HepG2 (cell line): ENCODE measurements around the gene CPT1C. TPM values are rescaled to one million over a fixed set of nuclear protein-coding genes. Genes with fewer than 3 reads are reported as not detected.

Experiments used
- FOSL1 ChIP-seq: sonication (generic); formaldehyde crosslinking; IDR thresholded peaks from 2 replicates; pipeline ENCODE4 v1.9.0; 2021; ENCODE audit warnings: missing genetic modification reagents, borderline replicate concordance
- HMG20B ChIP-seq: conservative IDR thresholded peaks from 2 replicates; pipeline ENCODE4 v1.6.1; 2016; ENCODE audit warnings: missing genetic modification reagents, missing compliant biosample characterization
- HOXA9 ChIP-seq: sonication (generic); formaldehyde crosslinking; IDR thresholded peaks from 2 replicates; pipeline ENCODE4 v1.8.1; 2022; ENCODE audit warnings: missing genetic modification reagents, mild to moderate bottlenecking, moderate library complexity, borderline replicate concordance
- KLF15 ChIP-seq: sonication (generic); formaldehyde crosslinking; IDR thresholded peaks from 2 replicates; pipeline ENCODE4 v1.8.1; 2023; ENCODE audit warnings: borderline replicate concordance, mild to moderate bottlenecking, inconsistent platforms, missing genetic modification reagents, mixed read lengths
- MIXL1 ChIP-seq: IDR thresholded peaks from 2 replicates; pipeline ENCODE4 v1.6.1; 2016
- PAXIP1 ChIP-seq: sonication (generic); formaldehyde crosslinking; conservative IDR thresholded peaks from 2 replicates; pipeline ENCODE4 v1.4.0; 2020; ENCODE audit warnings: mild to moderate bottlenecking, missing genetic modification reagents, moderate library complexity
- PBX3 ChIP-seq: sonication (generic); formaldehyde crosslinking; IDR thresholded peaks from 2 replicates; pipeline ENCODE4 v1.8.1; 2023; ENCODE audit warnings: missing genetic modification reagents, inconsistent platforms, borderline replicate concordance
- PHB2 ChIP-seq: fragments of 450-650 bp; IDR thresholded peaks from 2 replicates; pipeline ENCODE4 v1.6.1; 2018; ENCODE audit not compliant: partially characterized antibody
- TFDP1 ChIP-seq: IDR thresholded peaks from 2 replicates; pipeline ENCODE4 v1.6.1; 2016; ENCODE audit warnings: missing compliant biosample characterization, missing genetic modification reagents, borderline replicate concordance
- ZBTB8A ChIP-seq: sonication (generic); formaldehyde crosslinking; IDR thresholded peaks from 2 replicates; pipeline ENCODE4 v1.4.0; 2020; ENCODE audit warnings: mild to moderate bottlenecking, low read depth, missing genetic modification reagents, borderline replicate concordance
- ZNF20 ChIP-seq: sonication (generic); formaldehyde crosslinking; IDR thresholded peaks from 2 replicates; pipeline ENCODE4 v1.4.0; 2020; ENCODE audit warnings: mild to moderate bottlenecking, moderate library complexity, missing genetic modification reagents
- ZNF383 ChIP-seq: sonication (generic); formaldehyde crosslinking; IDR thresholded peaks from 2 replicates; pipeline ENCODE4 v1.4.0; 2020; ENCODE audit warnings: missing genetic modification reagents, mild to moderate bottlenecking, borderline replicate concordance
- ZNF44 ChIP-seq: sonication (generic); formaldehyde crosslinking; IDR thresholded peaks from 2 replicates; pipeline ENCODE4 v1.5.1; 2020; ENCODE audit warnings: mild to moderate bottlenecking, missing genetic modification reagents
- ZNF660 ChIP-seq: sonication (generic); formaldehyde crosslinking; IDR thresholded peaks from 2 replicates; pipeline ENCODE4 v1.5.1; 2020; ENCODE audit warnings: mild to moderate bottlenecking, low read depth, missing genetic modification reagents, borderline replicate concordance
- ZNF782 ChIP-seq: sonication (generic); formaldehyde crosslinking; IDR thresholded peaks from 2 replicates; pipeline ENCODE4 v1.4.0; 2020; ENCODE audit warnings: missing genetic modification reagents, mild to moderate bottlenecking, borderline replicate concordance
- polyA plus RNA-seq, 8 experiments: library from polyadenylated mRNA; depleted of rRNA in 3 of 8; stranded (reverse) in 7 of 8; unstranded in 1 of 8; fragments of >200 nt; fragmentation: Illumina TruSeq in 4 of 8; extraction: Trizol in 4 of 8; gene quantifications; 2 replicates each; pipeline versions ENCODE4 v1.2.1 to v1.2.3, GENCODE V29; 2011 to 2016; ENCODE audit warnings: low read depth in 4 of 8, missing spikeins in 1 of 8, mixed read lengths in 1 of 8; ENCODE audit not compliant: insufficient read depth in 1 of 8
- total RNA-seq, 5 experiments: library from RNA; depleted of rRNA; stranded (reverse); fragments of >200 nt; fragmentation: Illumina TruSeq; extraction: Trizol; gene quantifications; 2 replicates each; pipeline ENCODE4 v1.2.3, GENCODE V29; 2016; ENCODE audit warnings: low read depth in 1 of 5
- TF ChIP-seq, protein P1 (sequence below): sonication (generic); formaldehyde crosslinking; IDR thresholded peaks from 2 replicates; pipeline ENCODE4 v1.5.1; 2020; ENCODE audit warnings: mild to moderate bottlenecking, moderate library complexity, missing genetic modification reagents
- TF ChIP-seq, protein P2 (sequence below): sonication (generic); formaldehyde crosslinking; IDR thresholded peaks from 2 replicates; pipeline ENCODE4 v1.5.1; 2020; ENCODE audit warnings: missing genetic modification reagents, mild to moderate bottlenecking, borderline replicate concordance
- TF ChIP-seq, protein P3 (sequence below): sonication (generic); formaldehyde crosslinking; IDR thresholded peaks from 2 replicates; pipeline ENCODE4 v1.5.1; 2020; ENCODE audit warnings: mild to moderate bottlenecking, missing genetic modification reagents, borderline replicate concordance

Gene CPT1C
- total and polyA plus RNA-seq, 2 of the 13 experiments (the other 11 are each of a cell fraction or from before 2014, with no cell fraction given), result 0.18 TPM; not detected in 1

DNA sequence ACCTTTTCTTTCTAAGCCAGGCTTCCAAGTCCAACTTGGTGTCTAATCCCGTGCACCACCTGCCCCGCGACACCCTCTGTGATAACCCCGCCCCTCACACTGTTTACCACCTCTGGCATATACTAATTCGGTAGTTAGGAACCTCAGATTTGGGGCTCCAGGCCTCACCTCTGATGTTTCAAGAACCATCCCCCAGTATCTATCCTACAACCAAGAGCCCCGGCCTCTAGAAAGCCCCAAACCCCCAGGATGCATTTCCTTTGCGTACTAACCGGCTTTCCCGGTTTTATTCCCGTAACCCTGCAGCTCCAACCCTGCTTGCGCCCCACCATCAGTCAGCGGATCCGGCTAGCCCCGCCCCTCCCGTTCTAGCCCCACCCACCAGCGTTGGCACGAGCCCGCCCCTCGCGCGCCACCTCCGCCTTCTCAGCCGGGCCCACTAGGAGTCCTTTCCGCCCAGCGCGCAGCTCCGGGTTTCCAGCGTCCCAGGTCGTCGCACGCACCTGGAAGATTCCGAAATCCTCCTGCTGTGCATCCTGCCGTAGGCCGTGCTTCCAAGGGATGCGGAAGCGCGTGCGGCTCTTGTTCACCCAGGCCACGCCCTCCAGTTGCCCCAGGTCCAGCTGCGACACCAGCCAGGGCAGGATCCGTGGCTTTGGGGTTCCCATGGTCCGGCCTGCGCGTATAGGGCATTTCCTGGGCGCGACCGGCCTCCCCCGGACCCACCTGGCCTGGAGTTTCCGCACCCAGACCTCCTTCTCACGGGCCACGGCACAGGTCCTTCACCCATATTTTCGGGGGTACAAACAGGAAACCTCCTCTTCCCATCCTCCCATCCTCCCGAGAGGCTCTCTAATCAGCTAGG is 26.5 kb upstream of the CPT1C start (continued):
- TF ChIP-seq ZNF660 (CRISPR knock-in tag) (no peak), PBX3 (CRISPR knock-in tag) (no peak), TFDP1 (peak; percentile 63; the same call in 1 of the 2 replicates), PHB2 (no peak), ZNF20 (CRISPR knock-in tag) (no peak), ZNF44 (CRISPR knock-in tag) (no peak), FOSL1 (CRISPR knock-in tag) (no peak), ZNF782 (CRISPR knock-in tag) (no peak), ZBTB8A (CRISPR knock-in tag) (no peak), ZNF383 (CRISPR knock-in tag) (no peak), PAXIP1 (CRISPR knock-in tag) (no peak), HOXA9 (CRISPR knock-in tag) (no peak), HMG20B (CRISPR knock-in tag) (no peak), MIXL1 (CRISPR knock-in tag) (no peak), KLF15 (CRISPR knock-in tag) (0 out of 2 replicates have a peak, but pooled peaks have one; percentile 11)
- TF ChIP-seq, protein P1, sequence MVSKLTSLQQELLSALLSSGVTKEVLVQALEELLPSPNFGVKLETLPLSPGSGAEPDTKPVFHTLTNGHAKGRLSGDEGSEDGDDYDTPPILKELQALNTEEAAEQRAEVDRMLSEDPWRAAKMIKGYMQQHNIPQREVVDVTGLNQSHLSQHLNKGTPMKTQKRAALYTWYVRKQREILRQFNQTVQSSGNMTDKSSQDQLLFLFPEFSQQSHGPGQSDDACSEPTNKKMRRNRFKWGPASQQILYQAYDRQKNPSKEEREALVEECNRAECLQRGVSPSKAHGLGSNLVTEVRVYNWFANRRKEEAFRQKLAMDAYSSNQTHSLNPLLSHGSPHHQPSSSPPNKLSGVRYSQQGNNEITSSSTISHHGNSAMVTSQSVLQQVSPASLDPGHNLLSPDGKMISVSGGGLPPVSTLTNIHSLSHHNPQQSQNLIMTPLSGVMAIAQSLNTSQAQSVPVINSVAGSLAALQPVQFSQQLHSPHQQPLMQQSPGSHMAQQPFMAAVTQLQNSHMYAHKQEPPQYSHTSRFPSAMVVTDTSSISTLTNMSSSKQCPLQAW (CRISPR knock-in tag), result no peak; the same call in 1 of the 2 replicates
- TF ChIP-seq, protein P2, sequence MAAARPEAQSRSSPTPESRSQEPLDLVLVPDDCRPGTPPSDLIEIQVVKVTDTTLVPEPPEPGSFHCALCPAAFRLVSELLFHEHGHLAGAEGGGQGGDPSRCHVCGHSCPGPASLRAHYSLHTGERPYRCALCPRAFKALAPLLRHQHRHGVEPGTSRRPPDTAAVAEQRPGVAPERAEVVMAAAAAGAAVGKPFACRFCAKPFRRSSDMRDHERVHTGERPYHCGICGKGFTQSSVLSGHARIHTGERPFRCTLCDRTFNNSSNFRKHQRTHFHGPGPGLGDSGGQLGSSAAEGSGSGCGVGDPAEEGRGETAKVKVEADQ (CRISPR knock-in tag), result peak; percentile 41; the same call in 1 of the 2 replicates
- TF ChIP-seq, protein P3, sequence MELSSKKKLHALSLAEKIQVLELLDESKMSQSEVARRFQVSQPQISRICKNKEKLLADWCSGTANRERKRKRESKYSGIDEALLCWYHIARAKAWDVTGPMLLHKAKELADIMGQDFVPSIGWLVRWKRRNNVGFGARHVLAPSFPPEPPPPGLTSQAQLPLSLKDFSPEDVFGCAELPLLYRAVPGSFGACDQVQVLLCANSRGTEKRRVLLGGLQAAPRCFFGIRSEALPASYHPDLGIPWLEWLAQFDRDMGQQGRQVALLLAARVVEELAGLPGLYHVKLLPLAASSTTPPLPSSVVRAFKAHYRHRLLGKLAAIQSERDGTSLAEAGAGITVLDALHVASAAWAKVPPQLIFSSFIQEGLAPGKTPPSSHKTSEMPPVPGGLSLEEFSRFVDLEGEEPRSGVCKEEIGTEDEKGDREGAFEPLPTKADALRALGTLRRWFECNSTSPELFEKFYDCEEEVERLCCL, result no peak
